Prostate gland (tissue), 2 donors: ENCODE measurements around the gene SENP2. TPM values are rescaled to one million over a fixed set of nuclear protein-coding genes. Genes with fewer than 3 reads are reported as not detected.

Source experiments
- DNase-seq: peaks from one replicate; pipeline ENCODE4 v3.0.0-alpha.2; 2019; ENCODE audit warnings: low spot score
- H3K27ac ChIP-seq, 2 donors: fragments of 200-600 bp; sonication (generic); 2 replicates each; pipeline ENCODE4 v1.5.1; 2017 to 2019
- H3K27me3 ChIP-seq: fragments of 200-600 bp; sonication (generic); replicated peaks from 2 replicates; pipeline ENCODE4 v1.5.1; 2019; ENCODE audit not compliant: insufficient read depth
- H3K36me3 ChIP-seq, 2 donors: fragments of 200-600 bp; sonication (generic); 1 replicate in 1 of 2; 2 replicates in 1 of 2; pipeline versions ENCODE4 v1.5.1 to v1.8.1; 2017 to 2019
- H3K4me1 ChIP-seq: fragments of 200-600 bp; sonication (generic); replicated peaks from 2 replicates; pipeline ENCODE4 v1.5.1; 2019
- H3K4me3 ChIP-seq, 2 donors: fragments of 200-600 bp; sonication (generic); 2 replicates each; pipeline ENCODE4 v1.5.1; 2017 to 2019
- H3K9me3 ChIP-seq: fragments of 200-600 bp; sonication (generic); 2 replicates; pipeline ENCODE4 v1.5.1; 2017
- CTCF ChIP-seq, 4 experiments: fragments of 200-600 bp in 2 of 4; fragments of 450-650 bp in 2 of 4; sonication (generic) in 2 of 4; IDR thresholded peaks; 1 replicate in 3 of 4; 2 replicates in 1 of 4; pipeline ENCODE4 v1.5.1; 2016 to 2019; ENCODE audit warnings: antibody characterized with exemption in 4 of 4, mild to moderate bottlenecking in 2 of 4, moderate library complexity in 2 of 4
- POLR2A ChIP-seq: fragments of 450-650 bp; IDR thresholded peaks from one replicate; pipeline ENCODE4 v1.6.1; 2016; ENCODE audit warnings: antibody characterized with exemption, mild to moderate bottlenecking
- POLR2AphosphoS5 ChIP-seq: sonication (generic); formaldehyde crosslinking; IDR thresholded peaks from one replicate; pipeline ENCODE4 v1.6.1; 2017; ENCODE audit warnings: antibody characterized with exemption
- WGBS: methylation state at CpG from one replicate; pipeline ENCODE4 v1.1.5; 2018; 5-methylcytosine and 5-hydroxymethylcytosine counted together
- intact Hi-C: fragments of 100-400 bp; cut with DNase I; formaldehyde crosslinking; loops from one replicate; pipeline ENCODE4 v1.14.2; 2022
- total RNA-seq, 2 donors: library from RNA; depleted of rRNA; stranded (reverse); fragments of >200 nt; gene quantifications; one replicate each; pipeline ENCODE4 v1.1.0, GENCODE V29; 2016

SENP2 gene
- total RNA-seq, 2 donors from 2014 or later: 25.3 to 27.0 TPM

GRCh38 chr3:185645596-185646381 lies 59.7 kb downstream of the SENP2 start:
- intact Hi-C loops: no loop called here
- WGBS: 78% methylated on average over 15 of the region's 16 CpGs
- H3K9me3 ChIP-seq: no peaks in the 10 kb centered on the region
- DNase-seq: no peak
- no peaks in the 10 kb centered on the region for H3K4me1 ChIP-seq
- no peak overlapping the region for H3K4me3 ChIP-seq
- no peak overlapping the region for H3K27ac ChIP-seq
- no peaks in the 10 kb centered on the region for H3K36me3 ChIP-seq
- H3K27me3 ChIP-seq: no peaks in the 10 kb centered on the region
- no peak for TF ChIP-seq POLR2A
- TF ChIP-seq CTCF (IDR thresholded peaks at IDR 0.05): no peak
- no peak for TF ChIP-seq POLR2AphosphoS5

- TF ChIP-seq POLR2A (no peak), CTCF (IDR thresholded peaks at IDR 0.05) (no peak)
- intact Hi-C loops: no loop called here
- no peaks in the 10 kb centered on the region for H3K36me3 ChIP-seq
- H3K4me1 ChIP-seq: no peaks in the 10 kb centered on the region
- H3K9me3 ChIP-seq: no peaks in the 10 kb centered on the region
- H3K4me3 ChIP-seq: no peak overlapping the region
- no peaks in the 10 kb centered on the region for H3K27me3 ChIP-seq
- no peak overlapping the region for H3K27ac ChIP-seq
- WGBS: 73% methylated on average over 14 of the region's 14 CpGs
- DNase-seq: no peak
Measured at GRCh38 chr3:185646382-185647133, 60.5 kb downstream of the SENP2 start.

- TF ChIP-seq POLR2A: no peak
- Histone ChIP-seq H3K4me1 (no peaks in the 10 kb centered on the region), H3K36me3 (no peaks in the 10 kb centered on the region), H3K27me3 (no peaks in the 10 kb centered on the region), H3K9me3 (no peaks in the 10 kb centered on the region), H3K4me3 (no peak overlapping the region), H3K27ac (no peak overlapping the region)
- intact Hi-C loops: no loop called here
- WGBS: 87% methylated on average over 19 of the region's 19 CpGs
- no peak for DNase-seq
Measured at GRCh38 chr3:185647134-185647879, 61.2 kb downstream of the SENP2 start.

- DNase-seq: no peak
- TF ChIP-seq CTCF (IDR thresholded peaks at IDR 0.05) (no peak), POLR2AphosphoS5 (no peak), POLR2A (no peak)
- no peaks in the 10 kb centered on the region for H3K36me3 ChIP-seq
- WGBS: 96% methylated on average over 10 of the region's 10 CpGs
- no peaks in the 10 kb centered on the region for H3K4me1 ChIP-seq
- H3K27me3 ChIP-seq: no peaks in the 10 kb centered on the region
- no peaks in the 10 kb centered on the region for H3K9me3 ChIP-seq
- no peak overlapping the region for H3K27ac ChIP-seq
- no peak overlapping the region for H3K4me3 ChIP-seq
- intact Hi-C loops: no loop called here
Measured at GRCh38 chr3:185647880-185648210, 61.8 kb downstream of the SENP2 start.

GRCh38 chr3:185648396-185648795 lies 62.3 kb downstream of the SENP2 start:
- no peaks in the 10 kb centered on the region for H3K36me3 ChIP-seq
- no peaks in the 10 kb centered on the region for H3K4me1 ChIP-seq
- intact Hi-C loops: no loop called here
- DNase-seq: no peak
- no peak overlapping the region for H3K27ac ChIP-seq
- WGBS: 95% methylated on average over 4 of the region's 4 CpGs
- H3K4me3 ChIP-seq: no peak overlapping the region
- H3K9me3 ChIP-seq: no peaks in the 10 kb centered on the region
- TF ChIP-seq POLR2AphosphoS5 (no peak), POLR2A (no peak), CTCF (IDR thresholded peaks at IDR 0.05) (no peak)
- no peaks in the 10 kb centered on the region for H3K27me3 ChIP-seq
